ENCODE data around the gene PCDHGC5.
A peak's percentile ranks its signal among the peaks of the same experiment; 100 is the strongest.

Gene PCDHGC5

DNA sequence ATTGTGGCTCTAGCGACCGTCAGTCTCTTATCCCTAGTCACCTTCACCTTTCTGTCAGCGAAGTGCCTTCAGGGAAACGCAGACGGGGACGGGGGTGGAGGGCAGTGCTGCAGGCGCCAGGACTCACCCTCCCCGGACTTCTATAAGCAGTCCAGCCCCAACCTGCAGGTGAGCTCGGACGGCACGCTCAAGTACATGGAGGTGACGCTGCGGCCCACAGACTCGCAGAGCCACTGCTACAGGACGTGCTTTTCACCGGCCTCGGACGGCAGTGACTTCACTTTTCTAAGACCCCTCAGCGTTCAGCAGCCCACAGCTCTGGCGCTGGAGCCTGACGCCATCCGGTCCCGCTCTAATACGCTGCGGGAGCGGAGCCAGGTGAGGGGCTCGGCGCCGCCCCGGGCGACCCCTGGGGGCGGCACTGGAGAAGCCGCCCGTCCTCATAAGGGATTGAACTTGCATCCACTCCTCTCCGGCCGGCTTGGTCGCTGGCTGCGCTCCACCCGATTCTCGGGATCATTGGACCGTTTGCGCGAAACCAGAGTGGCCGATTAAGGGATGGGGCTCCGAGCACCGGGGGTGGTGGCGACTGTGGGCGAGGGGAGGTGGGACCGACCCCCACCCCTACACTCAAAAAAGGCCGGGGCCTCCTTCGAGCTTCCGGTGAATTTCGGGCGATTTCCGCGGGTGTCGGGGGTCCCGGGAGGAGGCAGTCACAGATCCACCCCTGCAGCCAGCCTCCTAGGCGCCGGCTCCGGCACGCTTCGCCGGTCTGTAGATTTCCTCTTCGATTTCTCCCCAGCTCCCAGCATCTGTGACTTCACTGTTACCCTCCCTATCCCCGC is 2.7 kb downstream of the PCDHGC5 start:
- no peak for DNase-seq

GRCh38 chr5:141492168-141492885 is 3.4 kb downstream of the PCDHGC5 start:
- peak in 1 of 2 donors; percentile 7 for DNase-seq

GRCh38 chr5:141493500-141494422 is 4.9 kb downstream of the PCDHGC5 start:
- no peak for DNase-seq

DNA sequence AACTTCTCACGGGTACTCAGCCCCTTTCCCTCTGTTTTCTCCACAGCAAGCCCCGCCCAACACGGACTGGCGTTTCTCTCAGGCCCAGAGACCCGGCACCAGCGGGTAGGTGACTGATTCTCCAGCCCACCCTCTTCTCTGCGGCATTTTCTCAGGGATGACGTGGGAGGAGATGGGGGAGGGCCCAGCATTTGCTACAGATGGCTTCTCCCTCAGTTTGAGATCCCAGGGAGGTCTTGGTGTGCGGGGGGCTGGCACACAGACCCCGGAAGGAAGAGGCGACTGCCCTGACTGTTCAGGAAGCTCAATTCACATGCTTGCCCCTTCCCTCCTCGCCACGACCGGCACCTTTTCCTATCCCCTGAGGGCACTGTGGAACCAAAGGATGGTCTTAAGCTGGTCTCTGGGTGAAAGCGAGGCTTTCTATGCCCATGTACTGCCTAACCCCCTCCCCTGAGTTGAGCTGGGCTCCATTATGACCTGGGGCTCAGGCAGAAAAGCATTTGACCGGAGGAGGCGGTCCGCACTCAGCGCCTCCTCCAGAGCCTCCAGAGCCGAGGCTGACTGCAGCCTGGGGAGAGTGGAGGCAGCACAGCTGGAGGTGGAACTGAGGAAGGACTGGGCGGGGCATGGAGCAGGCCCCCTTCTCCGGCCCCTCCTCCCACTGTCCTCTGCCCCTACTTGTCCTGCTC is 6.0 kb downstream of the PCDHGC5 start:
- no peak for DNase-seq

DNA sequence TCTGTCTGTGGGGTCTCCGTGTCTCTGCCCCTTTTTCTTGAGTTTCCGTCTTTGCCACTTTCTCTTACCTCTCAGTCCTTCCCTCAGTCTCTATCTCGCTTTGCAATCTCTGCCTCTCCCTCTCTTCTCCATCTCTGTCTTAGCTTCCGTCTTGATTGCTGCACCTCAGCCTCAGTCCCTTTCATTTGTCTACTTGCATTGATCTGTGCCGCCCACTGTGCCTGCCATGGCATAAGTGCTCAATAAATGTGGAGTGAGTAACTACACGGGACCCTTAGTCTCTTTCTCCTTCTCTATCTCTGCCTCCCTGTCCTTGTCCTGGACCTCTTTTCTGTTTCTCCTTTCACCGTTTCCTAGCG is 6.6 kb downstream of the PCDHGC5 start:
- DNase-seq = no peak

- DNase-seq = no peak
Observed at GRCh38 chr5:141496038-141496437, 7.2 kb downstream of the PCDHGC5 start.

DNA sequence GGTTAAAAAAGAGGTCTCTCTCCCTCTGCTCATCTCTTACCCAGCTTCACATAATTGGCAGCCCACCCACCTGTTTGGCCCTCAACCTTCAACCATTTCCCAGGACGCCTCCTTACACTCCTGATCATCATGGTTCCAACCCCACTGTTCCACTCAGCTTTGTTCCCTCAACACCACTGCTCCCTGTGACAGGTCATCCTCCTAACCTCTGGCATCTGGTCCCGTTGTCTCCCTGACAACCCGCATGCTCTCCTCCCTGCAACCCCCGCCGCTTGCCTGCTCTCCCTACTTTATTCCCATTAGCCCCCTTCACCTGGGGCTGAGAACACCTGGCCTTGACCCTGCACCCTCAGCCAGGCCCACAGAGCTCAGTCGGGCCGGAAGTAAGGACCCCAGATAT is 12.9 kb downstream of the PCDHGC5 start:
- DNase-seq = no peak

DNA sequence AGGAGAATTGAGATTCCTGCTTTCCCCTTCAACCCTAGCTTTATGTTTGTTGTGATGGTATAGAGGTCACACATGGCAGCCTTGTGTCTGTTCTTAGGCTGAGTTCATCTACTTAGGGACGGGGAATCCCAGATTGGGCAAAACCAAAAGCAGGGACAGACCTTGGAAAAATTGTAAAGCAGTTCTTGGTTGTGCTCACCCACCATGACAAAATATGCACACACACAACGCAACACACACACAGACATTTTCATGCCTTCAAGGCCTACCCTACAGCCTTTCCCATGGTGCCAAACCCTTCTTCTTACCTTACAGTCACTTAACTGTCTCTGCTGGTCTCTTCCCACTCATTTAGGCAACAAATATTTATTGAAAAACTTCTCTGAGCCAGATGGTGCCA is 14.8 kb downstream of the PCDHGC5 start:
- DNase-seq = no peak

- no peak for DNase-seq
Observed at GRCh38 chr5:141504216-141504615, 15.3 kb downstream of the PCDHGC5 start.

DNA sequence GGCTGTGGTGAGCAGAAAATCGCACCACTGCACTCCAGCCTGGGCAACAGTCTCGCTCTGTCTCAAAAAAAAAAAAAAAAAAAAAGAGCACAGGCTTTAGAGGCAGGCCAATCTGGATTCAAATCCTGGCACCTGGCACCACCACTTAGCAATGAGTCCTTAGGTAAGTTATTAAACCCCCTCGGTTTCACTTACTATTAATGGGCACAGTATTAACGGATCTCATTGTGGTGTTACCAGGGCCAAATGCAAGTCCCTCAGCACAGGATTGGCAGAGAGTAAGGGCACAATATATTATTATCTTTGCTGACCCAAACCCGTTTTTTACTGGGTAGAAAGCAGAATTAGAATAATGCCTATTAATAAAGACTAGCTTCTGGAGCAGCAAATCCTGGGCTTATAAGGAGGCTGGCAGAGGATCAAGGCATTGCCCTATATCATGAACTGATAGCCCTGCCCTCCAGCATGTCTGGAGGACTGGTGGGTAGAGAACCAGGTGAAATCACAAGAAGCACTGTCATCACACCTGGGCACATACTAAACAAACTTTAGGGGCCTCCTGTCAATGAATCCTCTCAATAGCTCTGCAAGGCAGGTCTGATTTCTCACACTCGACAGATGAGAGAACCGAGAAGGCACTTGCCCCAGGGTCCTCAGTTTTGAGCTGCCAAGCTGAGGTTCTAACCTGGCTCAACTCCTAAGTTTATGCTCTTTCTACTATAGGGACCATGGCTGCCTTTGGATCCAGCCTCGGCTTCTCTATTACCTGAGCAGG is 17.7 kb downstream of the PCDHGC5 start:
- no peak for DNase-seq

DNA sequence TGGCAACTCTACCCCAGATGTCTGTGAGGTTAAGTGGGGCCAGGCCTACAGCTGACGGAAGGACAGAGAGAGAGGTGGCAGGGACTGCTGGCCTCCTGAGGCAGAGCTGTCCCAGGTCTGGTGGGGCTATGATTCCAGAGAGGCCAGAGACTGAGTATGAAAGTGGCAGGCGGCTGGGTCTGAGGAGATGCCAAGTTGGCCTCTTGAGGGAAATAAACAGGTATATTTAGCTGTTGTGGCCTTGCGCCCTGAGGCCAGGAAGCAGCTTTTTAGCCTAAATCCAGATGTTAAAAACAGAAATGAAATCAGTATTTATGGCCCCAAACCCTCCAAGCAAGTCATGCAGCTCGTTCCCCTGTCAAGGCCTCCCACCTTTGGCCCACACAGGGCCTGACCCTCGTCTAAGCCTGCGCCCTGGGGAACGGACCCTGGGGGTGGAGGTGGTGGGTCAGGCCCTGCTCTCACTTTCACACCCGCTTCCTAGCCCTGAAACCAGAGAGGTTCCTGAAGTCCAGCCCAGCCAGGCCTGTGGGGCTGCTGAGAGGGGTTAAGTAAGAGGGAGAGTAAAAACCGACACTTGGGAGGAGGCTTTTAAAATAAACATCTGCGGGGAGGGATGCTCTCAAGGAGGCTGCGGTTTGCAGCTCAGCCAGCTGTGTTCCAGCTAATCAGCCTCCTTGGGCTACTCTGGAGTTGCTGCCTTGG is 18.7 kb downstream of the PCDHGC5 start:
- no peak for DNase-seq

GRCh38 chr5:141508440-141508797 is 19.5 kb downstream of the PCDHGC5 start:
- no peak for DNase-seq

GRCh38 chr5:141508798-141509611 is 20.1 kb downstream of the PCDHGC5 start:
- no peak for DNase-seq

- DNase-seq = no peak
Observed at GRCh38 chr5:141510160-141510559, 21.3 kb downstream of the PCDHGC5 start.

DNA sequence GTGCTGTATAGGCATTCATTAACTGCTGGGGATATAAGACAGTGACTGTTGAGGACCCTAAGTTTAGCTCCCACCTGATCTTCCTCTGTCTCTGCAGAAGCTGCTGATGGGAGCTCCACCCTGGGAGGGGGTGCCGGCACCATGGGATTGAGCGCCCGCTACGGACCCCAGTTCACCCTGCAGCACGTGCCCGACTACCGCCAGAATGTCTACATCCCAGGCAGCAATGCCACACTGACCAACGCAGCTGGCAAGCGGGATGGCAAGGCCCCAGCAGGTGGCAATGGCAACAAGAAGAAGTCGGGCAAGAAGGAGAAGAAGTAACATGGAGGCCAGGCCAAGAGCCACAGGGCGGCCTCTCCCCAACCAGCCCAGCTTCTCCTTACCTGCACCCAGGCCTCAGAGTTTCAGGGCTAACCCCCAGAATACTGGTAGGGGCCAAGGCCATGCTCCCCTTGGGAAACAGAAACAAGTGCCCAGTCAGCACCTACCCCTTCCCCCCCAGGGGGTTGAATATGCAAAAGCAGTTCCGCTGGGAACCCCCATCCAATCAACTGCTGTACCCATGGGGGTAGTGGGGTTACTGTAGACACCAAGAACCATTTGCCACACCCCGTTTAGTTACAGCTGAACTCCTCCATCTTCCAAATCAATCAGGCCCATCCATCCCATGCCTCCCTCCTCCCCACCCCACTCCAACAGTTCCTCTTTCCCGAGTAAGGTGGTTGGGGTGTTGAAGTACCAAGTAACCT is 22.1 kb downstream of the PCDHGC5 start:
- peak in 1 of 2 donors; percentile 16 for DNase-seq

GRCh38 chr5:141511771-141512325 is 23.0 kb downstream of the PCDHGC5 start:
- DNase-seq = no peak

GRCh38 chr5:141512390-141512910 is 23.6 kb downstream of the PCDHGC5 start:
- peak; percentile 78 to 82 for DNase-seq

GRCh38 chr5:141512911-141513626 is 24.2 kb downstream of the PCDHGC5 start:
- peak; percentile 15 to 19 for DNase-seq

Measured in CD4-positive, alpha-beta T cell treated with Interleukin-1 beta for 1 hour (primary cell).